K562 (cell line): Measurements from ENCODE around the gene EXT2. TPM values are rescaled to one million over a fixed set of nuclear protein-coding genes. Genes with fewer than 3 reads are reported as not detected.

Source experiments
- ARNT ChIP-seq, 2 experiments: fragments of 450-650 bp; IDR thresholded peaks; 2 replicates each; pipeline ENCODE4 v1.6.1; 2016; ENCODE audit warnings: mild to moderate bottlenecking in 1 of 2
- CBFA2T3 ChIP-seq: fragments of 450-650 bp; IDR thresholded peaks from 2 replicates; pipeline ENCODE4 v1.6.1; 2017
- GATAD2B ChIP-seq: fragments of 450-650 bp; IDR thresholded peaks from 2 replicates; pipeline ENCODE4 v1.6.1; 2017; ENCODE audit warnings: mild to moderate bottlenecking, borderline replicate concordance
- GTF2B ChIP-seq: IDR thresholded peaks from 2 replicates; pipeline ENCODE4 v1.6.1; 2011; ENCODE audit not compliant: insufficient read length; ENCODE audit errors: extremely low read depth
- IRF9 ChIP-seq: fragments of 450-650 bp; IDR thresholded peaks from 2 replicates; pipeline ENCODE4 v1.6.1; 2016; ENCODE audit warnings: missing biosample characterization, missing genetic modification characterization
- LCOR ChIP-seq: sonication (generic); formaldehyde crosslinking; IDR thresholded peaks from 2 replicates; pipeline ENCODE4 v1.8.0; 2022; ENCODE audit warnings: mild to moderate bottlenecking, missing genetic modification reagents
- SIRT6 ChIP-seq: IDR thresholded peaks from one replicate; pipeline ENCODE4 v1.6.1; 2012; ENCODE audit warnings: low read depth, mild to moderate bottlenecking, control low read depth, inconsistent platforms, low read length, moderate library complexity
- WHSC1 ChIP-seq: IDR thresholded peaks from one replicate; pipeline ENCODE4 v1.6.1; 2012; ENCODE audit warnings: low read length, control low read depth, inconsistent platforms
- ZBTB40 ChIP-seq, 2 experiments: fragments of 450-650 bp in 1 of 2; sonication (generic) in 1 of 2; formaldehyde crosslinking in 1 of 2; IDR thresholded peaks; 2 replicates each; pipeline versions ENCODE4 v1.7.1 to v1.9.0; 2016 to 2022; ENCODE audit warnings: inconsistent platforms in 1 of 2, mild to moderate bottlenecking in 1 of 2, missing genetic modification reagents in 1 of 2
- ZNF586 ChIP-seq: fragments of 450-650 bp; formaldehyde crosslinking; conservative IDR thresholded peaks from 2 replicates; pipeline ENCODE4 v1.4.0; 2020; ENCODE audit warnings: mild to moderate bottlenecking, moderate library complexity
- ZNF75A ChIP-seq: fragments of 450-650 bp; formaldehyde crosslinking; IDR thresholded peaks from 2 replicates; pipeline ENCODE4 v1.4.0; 2020; ENCODE audit warnings: mild to moderate bottlenecking
- polyA plus RNA-seq, 8 experiments: library from polyadenylated mRNA; depleted of rRNA in 4 of 8; stranded (reverse) in 5 of 8; unstranded in 3 of 8; fragments of >200 nt; fragmentation: Nextera tagmentation in 2 of 8; fragmentation: Illumina TruSeq in 1 of 8; extraction: Ambion mirVana in 2 of 8; extraction: Trizol in 1 of 8; gene quantifications; 2 replicates each; pipeline versions ENCODE4 v1.2.1 to v1.2.3, GENCODE V29; 2011 to 2014; ENCODE audit warnings: inconsistent platforms in 1 of 8, missing spikeins in 1 of 8
- total RNA-seq, 7 experiments: library from RNA; depleted of rRNA in 6 of 7; stranded (reverse); fragments of >200 nt in 6 of 7; fragmentation: Illumina TruSeq in 2 of 7; extraction: Trizol in 2 of 7; gene quantifications; 2 replicates each; pipeline versions ENCODE4 v1.2.1 to v1.2.3, GENCODE V29; 2011 to 2021; ENCODE audit warnings: low replicate concordance in 1 of 7
- TF ChIP-seq, protein P1 (sequence below): sonication (generic); formaldehyde crosslinking; IDR thresholded peaks from 2 replicates; pipeline ENCODE4 v1.9.0; 2022; ENCODE audit warnings: mild to moderate bottlenecking, missing genetic modification reagents

Gene EXT2
- total and polyA plus RNA-seq, 9 of the 15 experiments (the other 6 are each of a cell fraction or from before 2014, with no cell fraction given) = 7.5 to 52.1 (median 38.1) TPM

DNA sequence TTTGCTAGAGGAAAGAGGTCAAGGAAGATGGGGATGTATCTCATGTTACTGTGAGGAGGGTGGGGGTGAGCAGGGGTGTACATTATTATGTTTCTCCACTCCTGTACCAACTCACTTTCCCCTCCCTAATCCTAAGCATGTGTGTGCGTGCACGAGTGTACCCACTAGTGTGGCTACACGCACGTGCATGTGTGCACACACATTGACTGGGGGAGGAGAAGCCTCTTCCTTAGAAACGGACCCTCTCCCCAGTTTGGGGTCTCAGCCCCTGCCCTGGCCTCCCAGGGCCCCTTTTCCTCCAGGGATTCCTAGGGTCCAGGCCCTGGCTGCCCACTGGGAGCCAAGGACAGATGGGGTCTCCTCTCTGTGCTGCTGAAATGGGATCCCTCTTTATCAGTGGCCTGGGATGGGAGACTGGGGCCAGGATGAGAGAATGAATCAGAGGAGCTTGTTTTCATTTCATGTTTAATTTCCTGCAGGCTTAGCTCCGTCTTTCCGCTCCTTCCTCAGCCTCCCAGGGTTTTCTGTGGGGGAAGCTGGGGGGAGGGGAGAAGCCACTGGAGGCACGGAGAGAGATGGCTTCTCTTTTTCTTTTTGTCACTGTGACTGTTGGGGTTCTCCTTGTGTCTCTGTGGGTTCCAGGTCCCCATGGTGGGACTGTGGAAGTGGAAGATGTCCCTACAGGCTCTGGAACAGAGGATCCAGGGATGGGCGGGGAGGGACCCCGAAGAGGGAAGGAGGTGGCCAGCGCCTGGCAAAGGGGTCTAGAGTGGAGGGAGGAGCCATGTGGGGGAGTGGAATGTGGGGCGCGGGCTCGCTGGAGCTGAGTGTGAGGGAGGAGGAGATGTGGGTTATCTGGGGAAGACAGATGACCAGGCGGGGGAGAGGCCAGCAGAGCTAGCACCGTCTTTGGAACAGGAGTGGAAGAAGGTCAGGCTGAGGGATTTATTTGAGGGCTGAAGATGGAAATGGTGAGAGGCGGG, 174.2 kb downstream of the EXT2 start (continued):
- TF ChIP-seq LCOR (no peak), ZNF586 (no peak), GTF2B (no peak), ARNT (IDR thresholded peaks at IDR 0.05) (peak; percentile 79 to 88; a peak in 3 of 4 replicates), ZNF75A (CRISPR knock-in tag) (no peak), IRF9 (tag) (no peak), CBFA2T3 (peak; percentile 98), ZBTB40 (IDR thresholded peaks at IDR 0.05) (no peak), ZBTB40 (CRISPR knock-in tag; IDR thresholded peaks at IDR 0.05) (no peak), SIRT6 (no peak), WHSC1 (no peak), GATAD2B (peak; percentile 83; the same call in 1 of the 2 replicates)
- TF ChIP-seq, protein P1, sequence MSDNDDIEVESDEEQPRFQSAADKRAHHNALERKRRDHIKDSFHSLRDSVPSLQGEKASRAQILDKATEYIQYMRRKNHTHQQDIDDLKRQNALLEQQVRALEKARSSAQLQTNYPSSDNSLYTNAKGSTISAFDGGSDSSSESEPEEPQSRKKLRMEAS (CRISPR knock-in tag) = 0 out of 2 replicates have a peak, but pooled peaks have one; percentile 13
